HepG2 (cell line): ENCODE data around the gene GNA15. TPM values are rescaled to one million over a fixed set of nuclear protein-coding genes. Genes with fewer than 3 reads are reported as not detected.

Source experiments
- ARID2 ChIP-seq: sonication (generic); formaldehyde crosslinking; IDR thresholded peaks from 2 replicates; pipeline ENCODE4 v1.8.1; 2022; ENCODE audit warnings: mild to moderate bottlenecking, missing genetic modification reagents, borderline replicate concordance
- FOXA3 ChIP-seq: IDR thresholded peaks from 2 replicates; pipeline ENCODE4 v1.6.1; 2016; ENCODE audit warnings: missing genetic modification reagents, missing compliant biosample characterization
- HNF1B ChIP-seq: sonication (generic); formaldehyde crosslinking; IDR thresholded peaks from 2 replicates; pipeline ENCODE4 v1.5.1; 2020; ENCODE audit warnings: mild to moderate bottlenecking, moderate library complexity, missing genetic modification reagents
- NONO ChIP-seq, 2 experiments: fragments of 450-650 bp in 1 of 2; sonication (generic) in 1 of 2; formaldehyde crosslinking in 1 of 2; IDR thresholded peaks in 1 of 2; conservative IDR thresholded peaks in 1 of 2; 2 replicates each; pipeline versions ENCODE4 v1.6.1 to v1.8.0; 2017 to 2022; ENCODE audit warnings: mild to moderate bottlenecking in 1 of 2, missing genetic modification reagents in 1 of 2, moderate library complexity in 1 of 2
- NR2F2 ChIP-seq: IDR thresholded peaks from 2 replicates; pipeline ENCODE4 v1.6.1; 2012; ENCODE audit warnings: low read depth, inconsistent platforms, borderline replicate concordance
- PTBP1 ChIP-seq: fragments of 200-400 bp; formaldehyde crosslinking; IDR thresholded peaks from 2 replicates; pipeline ENCODE4 v1.6.1; 2018; ENCODE audit warnings: low read length, low read depth; ENCODE audit not compliant: poor library complexity, severe bottlenecking
- ZBTB7B ChIP-seq: sonication (generic); formaldehyde crosslinking; IDR thresholded peaks from 2 replicates; pipeline ENCODE4 v1.4.0; 2020; ENCODE audit warnings: missing genetic modification reagents
- ZNF367 ChIP-seq: sonication (generic); formaldehyde crosslinking; IDR thresholded peaks from 2 replicates; pipeline ENCODE4 v1.4.0; 2020; ENCODE audit warnings: missing genetic modification reagents, borderline replicate concordance
- ZNF501 ChIP-seq: sonication (generic); formaldehyde crosslinking; IDR thresholded peaks from 2 replicates; pipeline ENCODE4 v1.5.1; 2020; ENCODE audit warnings: mild to moderate bottlenecking, moderate library complexity, missing genetic modification reagents
- ZNF792 ChIP-seq: IDR thresholded peaks from 2 replicates; pipeline ENCODE4 v1.6.1; 2016
- ZNF841 ChIP-seq: sonication (generic); formaldehyde crosslinking; IDR thresholded peaks from 2 replicates; pipeline ENCODE4 v1.8.1; 2023; ENCODE audit warnings: missing genetic modification reagents, borderline replicate concordance
- ZSCAN20 ChIP-seq: sonication (generic); formaldehyde crosslinking; IDR thresholded peaks from 2 replicates; pipeline ENCODE4 v1.4.0; 2020; ENCODE audit warnings: missing genetic modification reagents, mild to moderate bottlenecking, borderline replicate concordance
- ZZZ3 ChIP-seq: sonication (generic); formaldehyde crosslinking; IDR thresholded peaks from 2 replicates; pipeline ENCODE4 v1.4.0; 2020; ENCODE audit warnings: missing genetic modification reagents, mild to moderate bottlenecking, borderline replicate concordance
- polyA plus RNA-seq, 8 experiments: library from polyadenylated mRNA; depleted of rRNA in 3 of 8; stranded (reverse) in 7 of 8; unstranded in 1 of 8; fragments of >200 nt; fragmentation: Illumina TruSeq in 4 of 8; extraction: Trizol in 4 of 8; gene quantifications; 2 replicates each; pipeline versions ENCODE4 v1.2.1 to v1.2.3, GENCODE V29; 2011 to 2016; ENCODE audit warnings: low read depth in 4 of 8, missing spikeins in 1 of 8, mixed read lengths in 1 of 8; ENCODE audit not compliant: insufficient read depth in 1 of 8
- total RNA-seq, 5 experiments: library from RNA; depleted of rRNA; stranded (reverse); fragments of >200 nt; fragmentation: Illumina TruSeq; extraction: Trizol; gene quantifications; 2 replicates each; pipeline ENCODE4 v1.2.3, GENCODE V29; 2016; ENCODE audit warnings: low read depth in 1 of 5
- TF ChIP-seq, protein P1 (sequence below): sonication (generic); formaldehyde crosslinking; IDR thresholded peaks from 2 replicates; pipeline ENCODE4 v1.4.0; 2020; ENCODE audit warnings: missing genetic modification reagents, borderline replicate concordance
- TF ChIP-seq, protein P2 (sequence below): sonication (generic); formaldehyde crosslinking; IDR thresholded peaks from 2 replicates; pipeline ENCODE4 v1.4.0; 2020; ENCODE audit warnings: mild to moderate bottlenecking, missing genetic modification reagents, borderline replicate concordance
- TF ChIP-seq, protein P3 (sequence below): sonication (generic); formaldehyde crosslinking; IDR thresholded peaks from 2 replicates; pipeline ENCODE4 v1.4.0; 2020; ENCODE audit warnings: mild to moderate bottlenecking, missing genetic modification reagents

The GNA15 gene
- total and polyA plus RNA-seq, 2 of the 13 experiments (the other 11 are each of a cell fraction or from before 2014, with no cell fraction given) = not detected

GRCh38 chr19:3210347-3211017, 74.6 kb downstream of the GNA15 start (continued):
- TF ChIP-seq HNF1B = no peak
- no peak for TF ChIP-seq ZZZ3
- no peak for TF ChIP-seq ZSCAN20 (CRISPR knock-in tag)
- no peak for TF ChIP-seq ZNF501 (CRISPR knock-in tag)
- TF ChIP-seq, protein P1, sequence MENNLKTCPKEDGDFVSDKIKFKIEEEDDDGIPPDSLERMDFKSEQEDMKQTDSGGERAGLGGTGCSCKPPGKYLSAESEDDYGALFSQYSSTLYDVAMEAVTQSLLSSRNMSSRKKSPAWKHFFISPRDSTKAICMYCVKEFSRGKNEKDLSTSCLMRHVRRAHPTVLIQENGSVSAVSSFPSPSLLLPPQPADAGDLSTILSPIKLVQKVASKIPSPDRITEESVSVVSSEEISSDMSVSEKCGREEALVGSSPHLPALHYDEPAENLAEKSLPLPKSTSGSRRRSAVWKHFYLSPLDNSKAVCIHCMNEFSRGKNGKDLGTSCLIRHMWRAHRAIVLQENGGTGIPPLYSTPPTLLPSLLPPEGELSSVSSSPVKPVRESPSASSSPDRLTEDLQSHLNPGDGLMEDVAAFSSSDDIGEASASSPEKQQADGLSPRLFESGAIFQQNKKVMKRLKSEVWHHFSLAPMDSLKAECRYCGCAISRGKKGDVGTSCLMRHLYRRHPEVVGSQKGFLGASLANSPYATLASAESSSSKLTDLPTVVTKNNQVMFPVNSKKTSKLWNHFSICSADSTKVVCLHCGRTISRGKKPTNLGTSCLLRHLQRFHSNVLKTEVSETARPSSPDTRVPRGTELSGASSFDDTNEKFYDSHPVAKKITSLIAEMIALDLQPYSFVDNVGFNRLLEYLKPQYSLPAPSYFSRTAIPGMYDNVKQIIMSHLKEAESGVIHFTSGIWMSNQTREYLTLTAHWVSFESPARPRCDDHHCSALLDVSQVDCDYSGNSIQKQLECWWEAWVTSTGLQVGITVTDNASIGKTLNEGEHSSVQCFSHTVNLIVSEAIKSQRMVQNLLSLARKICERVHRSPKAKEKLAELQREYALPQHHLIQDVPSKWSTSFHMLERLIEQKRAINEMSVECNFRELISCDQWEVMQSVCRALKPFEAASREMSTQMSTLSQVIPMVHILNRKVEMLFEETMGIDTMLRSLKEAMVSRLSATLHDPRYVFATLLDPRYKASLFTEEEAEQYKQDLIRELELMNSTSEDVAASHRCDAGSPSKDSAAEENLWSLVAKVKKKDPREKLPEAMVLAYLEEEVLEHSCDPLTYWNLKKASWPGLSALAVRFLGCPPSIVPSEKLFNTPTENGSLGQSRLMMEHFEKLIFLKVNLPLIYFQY = no peak
- TF ChIP-seq, protein P2, sequence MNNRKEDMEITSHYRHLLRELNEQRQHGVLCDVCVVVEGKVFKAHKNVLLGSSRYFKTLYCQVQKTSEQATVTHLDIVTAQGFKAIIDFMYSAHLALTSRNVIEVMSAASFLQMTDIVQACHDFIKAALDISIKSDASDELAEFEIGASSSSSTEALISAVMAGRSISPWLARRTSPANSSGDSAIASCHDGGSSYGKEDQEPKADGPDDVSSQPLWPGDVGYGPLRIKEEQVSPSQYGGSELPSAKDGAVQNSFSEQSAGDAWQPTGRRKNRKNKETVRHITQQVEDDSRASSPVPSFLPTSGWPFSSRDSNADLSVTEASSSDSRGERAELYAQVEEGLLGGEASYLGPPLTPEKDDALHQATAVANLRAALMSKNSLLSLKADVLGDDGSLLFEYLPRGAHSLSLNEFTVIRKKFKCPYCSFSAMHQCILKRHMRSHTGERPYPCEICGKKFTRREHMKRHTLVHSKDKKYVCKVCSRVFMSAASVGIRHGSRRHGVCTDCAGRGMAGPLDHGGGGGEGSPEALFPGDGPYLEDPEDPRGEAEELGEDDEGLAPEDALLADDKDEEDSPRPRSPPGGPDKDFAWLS = no peak
- no peak for TF ChIP-seq PTBP1
- TF ChIP-seq, protein P3, sequence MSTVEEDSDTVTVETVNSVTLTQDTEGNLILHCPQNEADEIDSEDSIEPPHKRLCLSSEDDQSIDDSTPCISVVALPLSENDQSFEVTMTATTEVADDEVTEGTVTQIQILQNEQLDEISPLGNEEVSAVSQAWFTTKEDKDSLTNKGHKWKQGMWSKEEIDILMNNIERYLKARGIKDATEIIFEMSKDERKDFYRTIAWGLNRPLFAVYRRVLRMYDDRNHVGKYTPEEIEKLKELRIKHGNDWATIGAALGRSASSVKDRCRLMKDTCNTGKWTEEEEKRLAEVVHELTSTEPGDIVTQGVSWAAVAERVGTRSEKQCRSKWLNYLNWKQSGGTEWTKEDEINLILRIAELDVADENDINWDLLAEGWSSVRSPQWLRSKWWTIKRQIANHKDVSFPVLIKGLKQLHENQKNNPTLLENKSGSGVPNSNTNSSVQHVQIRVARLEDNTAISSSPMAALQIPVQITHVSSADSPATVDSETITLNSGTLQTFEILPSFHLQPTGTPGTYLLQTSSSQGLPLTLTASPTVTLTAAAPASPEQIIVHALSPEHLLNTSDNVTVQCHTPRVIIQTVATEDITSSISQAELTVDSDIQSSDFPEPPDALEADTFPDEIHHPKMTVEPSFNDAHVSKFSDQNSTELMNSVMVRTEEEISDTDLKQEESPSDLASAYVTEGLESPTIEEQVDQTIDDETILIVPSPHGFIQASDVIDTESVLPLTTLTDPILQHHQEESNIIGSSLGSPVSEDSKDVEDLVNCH (CRISPR knock-in tag) = no peak
- TF ChIP-seq ZNF841 (CRISPR knock-in tag) = no peak
- TF ChIP-seq FOXA3 = no peak
- TF ChIP-seq ZNF367 (CRISPR knock-in tag) = no peak
- no peak for TF ChIP-seq NONO (IDR thresholded peaks at IDR 0.05)
- 0 out of 2 replicates have a peak, but pooled peaks have one; percentile 12 for TF ChIP-seq NONO (CRISPR knock-in tag; conservative IDR thresholded peaks at IDR 0.05)
- TF ChIP-seq ZNF792 (CRISPR knock-in tag) = no peak
- no peak for TF ChIP-seq NR2F2
- no peak for TF ChIP-seq ARID2 (CRISPR knock-in tag)
- no peak for TF ChIP-seq ZBTB7B
